ENCODE results near the gene RAI14.

DNA sequence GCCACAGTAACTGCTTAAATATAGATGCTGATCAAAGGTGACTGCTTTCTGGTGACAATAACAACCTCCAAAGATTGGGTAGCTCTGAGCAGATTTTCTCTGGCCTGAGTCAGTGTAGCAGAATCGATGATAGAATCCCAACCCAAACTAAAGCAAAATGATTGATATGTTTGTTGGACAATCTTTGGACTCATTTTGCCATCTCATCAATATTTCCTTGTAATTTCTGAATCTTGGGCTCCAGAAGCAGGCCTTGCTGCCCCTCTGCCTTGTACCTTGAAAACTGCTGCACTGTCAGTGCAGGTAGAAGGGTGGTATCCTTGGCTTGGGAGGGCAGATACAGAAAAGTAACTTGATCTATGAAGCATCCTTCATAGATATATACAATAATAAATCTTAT lies 201.8 kb downstream of the RAI14 start:
- TF ChIP-seq POLR2A (IDR thresholded peaks at IDR 0.05), result no peak
- TF ChIP-seq, protein P1, sequence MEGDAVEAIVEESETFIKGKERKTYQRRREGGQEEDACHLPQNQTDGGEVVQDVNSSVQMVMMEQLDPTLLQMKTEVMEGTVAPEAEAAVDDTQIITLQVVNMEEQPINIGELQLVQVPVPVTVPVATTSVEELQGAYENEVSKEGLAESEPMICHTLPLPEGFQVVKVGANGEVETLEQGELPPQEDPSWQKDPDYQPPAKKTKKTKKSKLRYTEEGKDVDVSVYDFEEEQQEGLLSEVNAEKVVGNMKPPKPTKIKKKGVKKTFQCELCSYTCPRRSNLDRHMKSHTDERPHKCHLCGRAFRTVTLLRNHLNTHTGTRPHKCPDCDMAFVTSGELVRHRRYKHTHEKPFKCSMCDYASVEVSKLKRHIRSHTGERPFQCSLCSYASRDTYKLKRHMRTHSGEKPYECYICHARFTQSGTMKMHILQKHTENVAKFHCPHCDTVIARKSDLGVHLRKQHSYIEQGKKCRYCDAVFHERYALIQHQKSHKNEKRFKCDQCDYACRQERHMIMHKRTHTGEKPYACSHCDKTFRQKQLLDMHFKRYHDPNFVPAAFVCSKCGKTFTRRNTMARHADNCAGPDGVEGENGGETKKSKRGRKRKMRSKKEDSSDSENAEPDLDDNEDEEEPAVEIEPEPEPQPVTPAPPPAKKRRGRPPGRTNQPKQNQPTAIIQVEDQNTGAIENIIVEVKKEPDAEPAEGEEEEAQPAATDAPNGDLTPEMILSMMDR (IDR thresholded peaks at IDR 0.05), result no peak

Data from testis (tissue), 2 donors.